Gastrocnemius medialis (tissue), 4 donors: ENCODE measurements around the gene PCBP1.

Experiments used
- CTCF ChIP-seq, 5 experiments: fragments of 450-650 bp in 3 of 5; fragments of 200-600 bp in 2 of 5; sonication (generic) in 2 of 5; IDR thresholded peaks in 4 of 5; conservative IDR thresholded peaks in 1 of 5; 1 replicate in 4 of 5; 2 replicates in 1 of 5; pipeline ENCODE4 v1.5.1; 2016 to 2019; ENCODE audit warnings: antibody characterized with exemption in 5 of 5, mild to moderate bottlenecking in 3 of 5, moderate library complexity in 3 of 5
- POLR2A ChIP-seq, 2 donors: fragments of 450-650 bp; IDR thresholded peaks; one replicate each; pipeline ENCODE4 v1.6.1; 2017; ENCODE audit warnings: antibody characterized with exemption in 2 of 2, mild to moderate bottlenecking in 2 of 2, moderate library complexity in 2 of 2

DNA sequence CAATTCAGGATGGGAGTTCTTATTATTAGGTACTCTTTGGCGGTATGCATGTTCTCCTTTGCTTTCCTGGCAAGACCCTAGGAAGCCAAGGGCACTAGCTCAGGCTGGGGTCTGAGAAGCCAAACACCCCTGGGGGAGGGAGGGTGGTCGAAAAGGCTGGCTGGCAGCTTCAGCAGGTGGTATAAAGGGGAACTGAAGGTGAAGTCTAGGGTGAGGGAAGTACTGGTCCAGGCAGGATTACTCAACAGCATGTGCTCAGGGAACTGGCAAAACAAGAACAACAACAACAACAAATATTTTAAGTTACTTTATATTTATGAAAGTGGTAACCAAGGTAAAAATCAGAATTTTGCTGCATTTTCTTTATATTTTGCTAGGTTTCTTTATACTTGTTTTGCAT is 40.7 kb upstream of the PCBP1 start:
- TF ChIP-seq CTCF (IDR thresholded peaks at IDR 0.05 in 4 of 5, conservative IDR thresholded peaks at IDR 0.05 in 1 of 5) (no peak), POLR2A (IDR thresholded peaks at IDR 0.05) (no peak)
